IMR-90 (cell line): ENCODE measurements around the gene PSMA1. TPM values are rescaled to one million over a fixed set of nuclear protein-coding genes. Genes with fewer than 3 reads are reported as not detected.

ENCODE experiments used
- ATAC-seq: fragments of 200-7000 bp; cut with Tn5 transposase; 2 replicates; pipeline ENCODE4 v1.9.1; 2020; ENCODE audit warnings: low read depth, mild to moderate bottlenecking, moderate library complexity
- BruUV-seq: library from RNA; stranded (reverse); fragments of 400-500 nt; replicated peaks from 2 replicates; lab custom pipeline; 2021; lab: Mats Ljungman, UMichigan
- CTCF ChIA-PET: fragments of 300-600 bp; formaldehyde crosslinking; extraction: SDS; loops from one replicate; lab custom pipeline; 2021; ENCODE audit warnings: antibody characterized with exemption; lab: Yijun Ruan, JAX
- POLR2A ChIA-PET: fragments of 300-600 bp; sonication (Branson Sonifier 250); formaldehyde crosslinking; loops from one replicate; lab custom pipeline; 2022; ENCODE audit warnings: antibody characterized with exemption; ENCODE audit not compliant: unreplicated experiment; lab: Charles Lee
- DNase-seq: peaks from one replicate; pipeline ENCODE4 v3.0.0; 2013
- H2AFZ ChIP-seq: replicated peaks from 2 replicates; pipeline ENCODE3; 2013; ENCODE audit warnings: low read length, mild to moderate bottlenecking; ENCODE audit not compliant: poor library complexity
- H2AK5ac ChIP-seq: 2 replicates; pipeline ENCODE4 v1.6.1; 2013; ENCODE audit warnings: low read depth, low read length, inconsistent platforms
- H2AK9ac ChIP-seq: replicated peaks from 2 replicates; pipeline ENCODE3; 2013; ENCODE audit warnings: mild to moderate bottlenecking, low read depth, low read length, moderate library complexity; ENCODE audit not compliant: poor library complexity
- H2BK120ac ChIP-seq: 2 replicates; pipeline ENCODE4 v1.6.1; 2013; ENCODE audit warnings: low read depth, low read length, inconsistent platforms
- H2BK15ac ChIP-seq: 3 replicates; pipeline ENCODE4 v1.6.1; 2013; ENCODE audit warnings: low read depth, low read length, inconsistent platforms
- H2BK20ac ChIP-seq: 2 replicates; pipeline ENCODE4 v1.6.1; 2013; ENCODE audit warnings: low read depth, mild to moderate bottlenecking, inconsistent platforms, low read length, moderate library complexity
- H2BK5ac ChIP-seq: 2 replicates; pipeline ENCODE4 v1.6.1; 2013; ENCODE audit warnings: mild to moderate bottlenecking, low read depth, low read length, inconsistent platforms; ENCODE audit not compliant: poor library complexity, severe bottlenecking
- H3K14ac ChIP-seq: replicated peaks from 2 replicates; pipeline ENCODE4 v1.6.1; 2013; ENCODE audit warnings: low read depth, low read length, inconsistent platforms
- H3K18ac ChIP-seq: 2 replicates; pipeline ENCODE4 v1.6.1; 2013; ENCODE audit warnings: low read depth, low read length, control low read depth
- H3K23ac ChIP-seq: 2 replicates; pipeline ENCODE4 v1.6.1; 2013; ENCODE audit warnings: low read depth, low read length, inconsistent platforms
- H3K27ac ChIP-seq: 2 replicates; pipeline ENCODE4 v1.5.1; 2013; ENCODE audit warnings: mild to moderate bottlenecking, control low read depth, low read length; ENCODE audit not compliant: insufficient read depth
- H3K27me3 ChIP-seq: 2 replicates; pipeline ENCODE4 v1.6.1; 2013; ENCODE audit warnings: low read length; ENCODE audit not compliant: control insufficient read depth, insufficient read depth
- H3K36me3 ChIP-seq: 2 replicates; pipeline ENCODE4 v1.6.1; 2013; ENCODE audit warnings: low read length, mixed read lengths; ENCODE audit not compliant: control insufficient read depth, insufficient read depth
- H3K4ac ChIP-seq: 2 replicates; pipeline ENCODE4 v1.6.1; 2013; ENCODE audit warnings: low read depth, low read length, inconsistent platforms
- H3K4me1 ChIP-seq: 2 replicates; pipeline ENCODE4 v1.6.1; 2013; ENCODE audit warnings: low read length, mixed read lengths; ENCODE audit not compliant: control insufficient read depth, insufficient read depth
- H3K4me2 ChIP-seq: 2 replicates; pipeline ENCODE4 v1.6.1; 2013; ENCODE audit warnings: low read depth, mild to moderate bottlenecking, control low read depth, low read length, moderate library complexity
- H3K4me3 ChIP-seq: 2 replicates; pipeline ENCODE4 v1.5.1; 2013; ENCODE audit warnings: low read depth, mild to moderate bottlenecking, control low read depth, low read length, moderate library complexity; ENCODE audit not compliant: insufficient read depth
- H3K56ac ChIP-seq: 2 replicates; pipeline ENCODE4 v1.6.1; 2013; ENCODE audit warnings: low read length, inconsistent platforms; ENCODE audit not compliant: insufficient read depth; ENCODE audit errors: extremely low read depth
- H3K79me1 ChIP-seq, 2 experiments: 2 replicates each; pipeline ENCODE4 v1.6.1; 2013; ENCODE audit warnings: low read length in 2 of 2, inconsistent platforms in 1 of 2, low read depth in 1 of 2
- H3K9ac ChIP-seq: 2 replicates; pipeline ENCODE4 v1.6.1; 2013; ENCODE audit warnings: low read depth, low read length, control low read depth
- H3K9me1 ChIP-seq: 2 replicates; pipeline ENCODE4 v1.6.1; 2013; ENCODE audit warnings: low read length, inconsistent platforms; ENCODE audit not compliant: insufficient read depth
- H3K9me3 ChIP-seq: 2 replicates; pipeline ENCODE4 v1.6.1; 2013; ENCODE audit warnings: low read length; ENCODE audit not compliant: control insufficient read depth, insufficient read depth
- H4K20me1 ChIP-seq: 2 replicates; pipeline ENCODE4 v1.6.1; 2013; ENCODE audit warnings: low read length, inconsistent platforms; ENCODE audit not compliant: insufficient read depth
- H4K5ac ChIP-seq: 2 replicates; pipeline ENCODE4 v1.6.1; 2013; ENCODE audit warnings: mild to moderate bottlenecking, low read depth, low read length, control low read depth
- H4K8ac ChIP-seq, 2 experiments: 2 replicates each; pipeline ENCODE4 v1.6.1; 2013; ENCODE audit warnings: low read depth in 2 of 2, low read length in 2 of 2, control low read depth in 1 of 2, inconsistent platforms in 1 of 2
- H4K91ac ChIP-seq: 2 replicates; pipeline ENCODE4 v1.6.1; 2013; ENCODE audit warnings: low read depth, low read length, inconsistent platforms; ENCODE audit not compliant: insufficient read depth
- BHLHE40 ChIP-seq: fragments of 150-350 bp; IDR thresholded peaks from 2 replicates; pipeline ENCODE4 v1.6.1; 2016; ENCODE audit warnings: mild to moderate bottlenecking, low read depth, low read length
- CEBPB ChIP-seq: IDR thresholded peaks from 2 replicates; pipeline ENCODE4 v1.6.1; 2012; ENCODE audit warnings: low read depth, low read length, improper control_type of control experiment
- CHD1 ChIP-seq: IDR thresholded peaks from 2 replicates; pipeline ENCODE4 v1.6.1; 2012; ENCODE audit warnings: low read depth, low read length, improper control_type of control experiment
- FOS ChIP-seq: fragments of 150-350 bp; IDR thresholded peaks from 2 replicates; pipeline ENCODE4 v1.6.1; 2016; ENCODE audit warnings: low read depth, low read length
- MAFK ChIP-seq: IDR thresholded peaks from 2 replicates; pipeline ENCODE4 v1.6.1; 2012; ENCODE audit warnings: low read depth, low read length, improper control_type of control experiment
- MAZ ChIP-seq: IDR thresholded peaks from 2 replicates; pipeline ENCODE4 v1.6.1; 2012; ENCODE audit warnings: low read depth, mild to moderate bottlenecking, low read length, improper control_type of control experiment, moderate library complexity, borderline replicate concordance
- MXI1 ChIP-seq: IDR thresholded peaks from 2 replicates; pipeline ENCODE4 v1.6.1; 2012; ENCODE audit warnings: low read depth, mild to moderate bottlenecking, low read length, moderate library complexity, borderline replicate concordance
- NFE2L2 ChIP-seq: fragments of 150-350 bp; IDR thresholded peaks from 2 replicates; pipeline ENCODE4 v1.6.1; 2016; ENCODE audit warnings: low read depth, mild to moderate bottlenecking, low read length
- POLR2A ChIP-seq: IDR thresholded peaks from 2 replicates; pipeline ENCODE4 v1.6.1; 2012; ENCODE audit warnings: mild to moderate bottlenecking, low read depth, low read length
- RAD21 ChIP-seq: IDR thresholded peaks from 2 replicates; pipeline ENCODE4 v1.6.1; 2012; ENCODE audit warnings: low read length, improper control_type of control experiment
- RCOR1 ChIP-seq: IDR thresholded peaks from 2 replicates; pipeline ENCODE4 v1.6.1; 2012; ENCODE audit warnings: mild to moderate bottlenecking, low read length, improper control_type of control experiment; ENCODE audit not compliant: insufficient replicate concordance
- RFX5 ChIP-seq: IDR thresholded peaks from 2 replicates; pipeline ENCODE4 v1.8.0; 2012; ENCODE audit warnings: low read depth, mild to moderate bottlenecking, low read length, moderate library complexity
- SMC3 ChIP-seq: fragments of 150-350 bp; IDR thresholded peaks from 2 replicates; pipeline ENCODE4 v1.6.1; 2016; ENCODE audit warnings: low read depth, mild to moderate bottlenecking, antibody characterized with exemption, low read length, moderate library complexity
- WGBS, 2 experiments: methylation state at CpG; one replicate each; pipeline versions ENCODE4 v1.1.5 to v1.1.7; 2013; ENCODE audit warnings: missing lambda C conversion rate in 2 of 2; ENCODE audit not compliant: insufficient read length in 1 of 2; ENCODE audit errors: extremely low coverage in 2 of 2; 5-methylcytosine and 5-hydroxymethylcytosine counted together
- dilution Hi-C: fragments of 300-500 bp; cut with HindIII; formaldehyde crosslinking; loops from one replicate; pipeline ENCODE4 v1.14.3; 2018; ENCODE audit warnings: low sequenced_read_pairs; ENCODE audit not compliant: unreplicated experiment
- in situ Hi-C: fragments of 300-500 bp; cut with MboI; formaldehyde crosslinking; loops from 3 replicates; pipeline ENCODE4 v1.14.3; 2019; ENCODE audit warnings: low sequenced_read_pairs, inconsistent platforms, mixed read lengths
- intact Hi-C: fragments of 100-400 bp; cut with micrococcal nuclease; formaldehyde crosslinking; loops from 2 replicates; pipeline ENCODE4 v1.10.0; 2022
- polyA plus RNA-seq, 3 experiments: library from polyadenylated mRNA; depleted of rRNA; stranded (reverse); fragments of >200 nt; gene quantifications; 2 replicates each; pipeline ENCODE4 v1.2.3, GENCODE V29; 2012; ENCODE audit warnings: low replicate concordance in 1 of 3
- total RNA-seq: library from RNA; depleted of rRNA; stranded (reverse); fragments of >200 nt; gene quantifications from 2 replicates; pipeline ENCODE4 v1.2.3, GENCODE V29; 2012
- TF ChIP-seq, protein P1 (sequence below): conservative IDR thresholded peaks from 2 replicates; pipeline ENCODE4 v1.5.1; 2012; ENCODE audit warnings: mild to moderate bottlenecking, low read depth, low read length, improper control_type of control experiment
- TF ChIP-seq, protein P2 (sequence below): fragments of 150-350 bp; IDR thresholded peaks from 2 replicates; pipeline ENCODE4 v1.6.1; 2017; ENCODE audit warnings: mild to moderate bottlenecking, antibody characterized with exemption, low read length, low read depth
- TF ChIP-seq, protein P3 (sequence below): fragments of 150-350 bp; IDR thresholded peaks from 2 replicates; pipeline ENCODE4 v1.6.1; 2016; ENCODE audit warnings: low read depth, mild to moderate bottlenecking, low read length, moderate library complexity, borderline replicate concordance

PSMA1 gene
- total and polyA plus RNA-seq, 2 of the 4 experiments (the other 2 are of a cell fraction): 179 to 194 TPM

DNA sequence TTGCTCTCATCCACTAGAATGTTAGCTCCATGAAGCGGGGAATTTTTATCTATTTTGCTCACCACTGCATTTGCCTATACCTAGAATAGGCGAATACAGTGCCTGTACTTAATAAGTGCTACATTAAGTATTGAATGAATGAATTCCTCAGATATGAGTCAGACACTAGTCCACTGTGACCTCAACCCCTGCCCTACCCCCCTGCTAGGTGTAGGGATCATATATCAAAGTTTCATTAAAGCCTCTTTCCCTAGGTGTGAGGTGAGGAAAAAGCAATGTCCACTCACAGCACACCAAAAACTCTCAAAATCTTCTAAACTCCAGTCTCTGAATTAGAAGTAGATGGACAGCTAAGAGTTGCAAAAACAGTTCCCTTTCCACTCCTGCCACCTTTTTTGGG, 9.8 kb upstream of the PSMA1 start:
- Histone ChIP-seq H3K36me3 (no peaks in the 10 kb centered on the region), H4K5ac (no peak overlapping the region), H3K27ac (no peak overlapping the region), H2BK120ac (no peak overlapping the region), H3K4me2 (no peak overlapping the region), H2AFZ (no peak overlapping the region), H3K9ac (no peak overlapping the region), H3K23ac (no peak overlapping the region), H2AK9ac (no peak overlapping the region), H3K18ac (no peak overlapping the region), H3K4ac (no peak overlapping the region), H3K14ac (no peak overlapping the region), H3K4me1 (no peaks in the 10 kb centered on the region), H4K8ac (no peak overlapping the region), H2BK20ac (no peak overlapping the region), H2BK5ac (no peak overlapping the region), H2BK15ac (no peak overlapping the region), H3K9me1 (no peaks in the 10 kb centered on the region), H3K56ac (no peak overlapping the region), H4K20me1 (no peaks in the 10 kb centered on the region), H3K4me3 (no peak overlapping the region), H4K91ac (no peak overlapping the region), H3K9me3 (no peaks in the 10 kb centered on the region), H3K79me1 (no peaks in the 10 kb centered on the region), H3K27me3 (peaks cover 3% of the 10 kb centered on the region; the same call in 1 of the 2 replicates), H2AK5ac (no peak overlapping the region)
- dilution Hi-C loops: no loop called here
- no peak for ATAC-seq
- no TSS peak for BruUV-seq
- ChIA-PET POLR2A (no interaction called here), CTCF (no interaction called here)
- TF ChIP-seq BHLHE40 (no peak), NFE2L2 (no peak), CEBPB (no peak), RAD21 (no peak), POLR2A (no peak), MAFK (no peak), FOS (no peak), MAZ (no peak), CHD1 (no peak), MXI1 (no peak), RFX5 (no peak), RCOR1 (no peak), SMC3 (no peak)
- TF ChIP-seq, protein P1, sequence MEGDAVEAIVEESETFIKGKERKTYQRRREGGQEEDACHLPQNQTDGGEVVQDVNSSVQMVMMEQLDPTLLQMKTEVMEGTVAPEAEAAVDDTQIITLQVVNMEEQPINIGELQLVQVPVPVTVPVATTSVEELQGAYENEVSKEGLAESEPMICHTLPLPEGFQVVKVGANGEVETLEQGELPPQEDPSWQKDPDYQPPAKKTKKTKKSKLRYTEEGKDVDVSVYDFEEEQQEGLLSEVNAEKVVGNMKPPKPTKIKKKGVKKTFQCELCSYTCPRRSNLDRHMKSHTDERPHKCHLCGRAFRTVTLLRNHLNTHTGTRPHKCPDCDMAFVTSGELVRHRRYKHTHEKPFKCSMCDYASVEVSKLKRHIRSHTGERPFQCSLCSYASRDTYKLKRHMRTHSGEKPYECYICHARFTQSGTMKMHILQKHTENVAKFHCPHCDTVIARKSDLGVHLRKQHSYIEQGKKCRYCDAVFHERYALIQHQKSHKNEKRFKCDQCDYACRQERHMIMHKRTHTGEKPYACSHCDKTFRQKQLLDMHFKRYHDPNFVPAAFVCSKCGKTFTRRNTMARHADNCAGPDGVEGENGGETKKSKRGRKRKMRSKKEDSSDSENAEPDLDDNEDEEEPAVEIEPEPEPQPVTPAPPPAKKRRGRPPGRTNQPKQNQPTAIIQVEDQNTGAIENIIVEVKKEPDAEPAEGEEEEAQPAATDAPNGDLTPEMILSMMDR: no peak
- TF ChIP-seq, protein P2, sequence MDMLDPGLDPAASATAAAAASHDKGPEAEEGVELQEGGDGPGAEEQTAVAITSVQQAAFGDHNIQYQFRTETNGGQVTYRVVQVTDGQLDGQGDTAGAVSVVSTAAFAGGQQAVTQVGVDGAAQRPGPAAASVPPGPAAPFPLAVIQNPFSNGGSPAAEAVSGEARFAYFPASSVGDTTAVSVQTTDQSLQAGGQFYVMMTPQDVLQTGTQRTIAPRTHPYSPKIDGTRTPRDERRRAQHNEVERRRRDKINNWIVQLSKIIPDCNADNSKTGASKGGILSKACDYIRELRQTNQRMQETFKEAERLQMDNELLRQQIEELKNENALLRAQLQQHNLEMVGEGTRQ: no peak
- TF ChIP-seq, protein P3, sequence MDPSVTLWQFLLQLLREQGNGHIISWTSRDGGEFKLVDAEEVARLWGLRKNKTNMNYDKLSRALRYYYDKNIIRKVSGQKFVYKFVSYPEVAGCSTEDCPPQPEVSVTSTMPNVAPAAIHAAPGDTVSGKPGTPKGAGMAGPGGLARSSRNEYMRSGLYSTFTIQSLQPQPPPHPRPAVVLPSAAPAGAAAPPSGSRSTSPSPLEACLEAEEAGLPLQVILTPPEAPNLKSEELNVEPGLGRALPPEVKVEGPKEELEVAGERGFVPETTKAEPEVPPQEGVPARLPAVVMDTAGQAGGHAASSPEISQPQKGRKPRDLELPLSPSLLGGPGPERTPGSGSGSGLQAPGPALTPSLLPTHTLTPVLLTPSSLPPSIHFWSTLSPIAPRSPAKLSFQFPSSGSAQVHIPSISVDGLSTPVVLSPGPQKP: no peak
- in situ Hi-C loops: no loop called here
- no CpG with 5 or more reads among the region's 2 CpGs for WGBS, 2 experiments
- no peak for DNase-seq
- intact Hi-C loops: loop anchor here (10.0 kb wide), 1 partner anchor 665 kb away; no protein-coding TSS in a partner anchor
